Type B pancreatic cell (in vitro differentiated cells): Measurements from ENCODE around the gene CAMTA1. TPM values are rescaled to one million over a fixed set of nuclear protein-coding genes. Genes with fewer than 3 reads are reported as not detected.

ENCODE experiments used
- DNase-seq: peaks from one replicate; pipeline ENCODE4 v3.0.0; 2021; ENCODE audit warnings: mixed read lengths; ENCODE audit not compliant: unreplicated experiment; ENCODE audit errors: extremely low spot score
- H3K27ac Mint-ChIP-seq: 2 replicates; pipeline ENCODE4 v1.8.0; 2021; ENCODE audit warnings: mild to moderate bottlenecking, mixed read lengths
- H3K27me3 Mint-ChIP-seq: 2 replicates; pipeline ENCODE4 v1.8.0; 2021; ENCODE audit warnings: mixed read lengths
- H3K36me3 Mint-ChIP-seq: 2 replicates; pipeline ENCODE4 v1.8.0; 2021; ENCODE audit warnings: mixed read lengths
- H3K4me1 Mint-ChIP-seq: one replicate; pipeline ENCODE4 v1.8.0; 2021; ENCODE audit warnings: mixed read lengths; ENCODE audit not compliant: unreplicated experiment
- H3K4me3 Mint-ChIP-seq: 2 replicates; pipeline ENCODE4 v1.8.0; 2021; ENCODE audit warnings: mild to moderate bottlenecking, mixed read lengths
- H3K9me3 Mint-ChIP-seq: 2 replicates; pipeline ENCODE4 v1.8.0; 2021; ENCODE audit warnings: mixed read lengths
- CTCF ChIP-seq: fragments of 200-600 bp; sonication (generic); conservative IDR thresholded peaks from 2 replicates; pipeline ENCODE4 v1.5.0; 2021; ENCODE audit warnings: antibody characterized with exemption, mild to moderate bottlenecking
- total RNA-seq: library from RNA; stranded (reverse); gene quantifications from 2 replicates; pipeline ENCODE4 v1.2.1, GENCODE V29; 2021; ENCODE audit warnings: low replicate concordance

The CAMTA1 gene
- total RNA-seq, 1 donor from 2014 or later: 82.5 TPM

GRCh38 chr1:6937048-6937447, 151.8 kb downstream of the CAMTA1 start:
- H3K27me3 Mint-ChIP-seq: peaks cover 7% of the 10 kb centered on the region
- H3K27ac Mint-ChIP-seq: no peak overlapping the region
- H3K36me3 Mint-ChIP-seq: no peaks in the 10 kb centered on the region
- DNase-seq: no peak
- TF ChIP-seq CTCF: no peak
- H3K4me1 Mint-ChIP-seq: no peaks in the 10 kb centered on the region
- no peak overlapping the region for H3K4me3 Mint-ChIP-seq
- no peaks in the 10 kb centered on the region for H3K9me3 Mint-ChIP-seq

DNA sequence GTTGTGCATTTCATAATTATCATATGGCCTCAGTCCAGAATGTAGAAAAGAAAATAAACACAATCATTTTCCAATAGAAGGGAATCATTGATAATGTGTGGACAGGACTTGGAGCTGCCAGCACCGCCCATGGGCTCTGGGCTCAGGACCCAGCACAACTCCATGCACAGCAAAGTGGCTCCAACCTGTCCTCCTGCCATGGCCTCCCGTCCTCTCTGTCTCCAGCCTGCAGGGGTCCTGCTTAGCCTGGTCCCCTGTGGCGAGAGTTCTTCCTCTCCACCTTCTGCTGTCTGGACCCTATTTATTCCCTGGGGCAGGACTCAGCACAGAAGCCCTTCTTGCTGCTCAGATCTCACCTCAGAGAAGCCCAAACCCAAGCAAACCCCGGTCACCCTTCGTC, 154.1 kb downstream of the CAMTA1 start:
- peaks cover 7% of the 10 kb centered on the region for H3K27me3 Mint-ChIP-seq

DNA sequence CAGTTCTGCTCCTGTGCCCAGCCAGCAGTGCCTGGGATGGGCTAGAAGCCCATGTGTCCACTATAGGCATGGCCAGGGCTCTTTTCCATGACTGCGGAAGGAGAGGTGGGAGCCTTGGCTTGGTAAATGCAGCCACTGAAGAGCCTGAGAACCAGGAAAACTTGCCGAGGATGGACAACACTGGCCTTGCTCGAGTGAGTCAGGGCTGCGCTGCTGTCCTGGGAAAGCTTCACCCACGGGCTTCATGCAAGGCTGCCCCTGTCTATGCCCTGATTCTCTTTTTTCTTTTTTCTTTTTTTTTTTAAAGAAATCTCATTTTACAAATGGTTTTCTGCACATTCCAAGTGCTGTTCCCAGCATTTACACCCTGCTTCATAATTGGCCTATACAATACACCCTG, 156.5 kb downstream of the CAMTA1 start:
- Mint-ChIP-seq H3K27ac (no peak overlapping the region), H3K4me3 (no peak overlapping the region), H3K4me1 (no peaks in the 10 kb centered on the region), H3K36me3 (no peaks in the 10 kb centered on the region), H3K9me3 (no peaks in the 10 kb centered on the region), H3K27me3 (peaks cover 4% of the 10 kb centered on the region)
- DNase-seq: no peak
- no peak for TF ChIP-seq CTCF

More for the DNA sequence above, 154.1 kb downstream of the CAMTA1 start:
- DNase-seq: no peak
- no peaks in the 10 kb centered on the region for H3K9me3 Mint-ChIP-seq
- H3K4me1 Mint-ChIP-seq: no peaks in the 10 kb centered on the region
- no peak overlapping the region for H3K4me3 Mint-ChIP-seq
- TF ChIP-seq CTCF: no peak
- no peak overlapping the region for H3K27ac Mint-ChIP-seq
- H3K36me3 Mint-ChIP-seq: no peaks in the 10 kb centered on the region

- Mint-ChIP-seq H3K36me3 (no peaks in the 10 kb centered on the region), H3K4me3 (no peak overlapping the region), H3K27ac (no peak overlapping the region), H3K27me3 (peaks cover 4% of the 10 kb centered on the region), H3K4me1 (no peaks in the 10 kb centered on the region), H3K9me3 (no peaks in the 10 kb centered on the region)
- no peak for TF ChIP-seq CTCF
- DNase-seq: no peak
Measured at GRCh38 chr1:6942990-6943389, 157.7 kb downstream of the CAMTA1 start.

- no peaks in the 10 kb centered on the region for H3K36me3 Mint-ChIP-seq
- no peak overlapping the region for H3K27ac Mint-ChIP-seq
- peaks cover 4% of the 10 kb centered on the region for H3K4me1 Mint-ChIP-seq
- H3K27me3 Mint-ChIP-seq: peaks cover 4% of the 10 kb centered on the region
- DNase-seq: no peak
- no peak overlapping the region for H3K4me3 Mint-ChIP-seq
- no peak for TF ChIP-seq CTCF
- no peaks in the 10 kb centered on the region for H3K9me3 Mint-ChIP-seq
Measured at GRCh38 chr1:6944434-6944833, 159.2 kb downstream of the CAMTA1 start.

GRCh38 chr1:6947952-6948351, 162.7 kb downstream of the CAMTA1 start:
- no peaks in the 10 kb centered on the region for H3K27me3 Mint-ChIP-seq
- no peaks in the 10 kb centered on the region for H3K9me3 Mint-ChIP-seq
- TF ChIP-seq CTCF: no peak
- H3K27ac Mint-ChIP-seq: no peak overlapping the region
- DNase-seq: no peak
- peaks cover 11% of the 10 kb centered on the region for H3K4me1 Mint-ChIP-seq
- no peaks in the 10 kb centered on the region for H3K36me3 Mint-ChIP-seq
- no peak overlapping the region for H3K4me3 Mint-ChIP-seq
